Peyer's patch (tissue), 4 donors: ENCODE results near the gene ABL1. TPM values are rescaled to one million over a fixed set of nuclear protein-coding genes. Genes with fewer than 3 reads are reported as not detected.

Experiments
- DNase-seq, 3 donors: peaks; one replicate each; pipeline ENCODE4 v3.0.0-alpha.2; 2017 to 2019
- H3K27ac ChIP-seq, 4 donors: fragments of 200-600 bp; sonication (generic); one replicate each; pipeline ENCODE4 v1.5.1; 2016 to 2019
- H3K27me3 ChIP-seq, 2 donors: fragments of 200-600 bp; sonication (generic); one replicate each; pipeline ENCODE4 v1.5.1; 2019
- H3K36me3 ChIP-seq, 3 donors: fragments of 200-600 bp; sonication (generic); one replicate each; pipeline ENCODE4 v1.5.1; 2016 to 2019
- H3K4me1 ChIP-seq, 4 donors: fragments of 200-600 bp; sonication (generic); one replicate each; pipeline ENCODE4 v1.5.1; 2016 to 2019
- H3K4me3 ChIP-seq, 4 donors: fragments of 200-600 bp; sonication (generic); 1 replicate in 3 of 4; 2 replicates in 1 of 4; pipeline ENCODE4 v1.5.1; 2016 to 2019; ENCODE audit warnings: mild to moderate bottlenecking in 1 of 4
- H3K9me3 ChIP-seq, 4 donors: fragments of 200-600 bp; sonication (generic); one replicate each; pipeline ENCODE4 v1.5.1; 2016 to 2019; ENCODE audit warnings: mild to moderate bottlenecking in 1 of 4
- CTCF ChIP-seq, 6 experiments: fragments of 450-650 bp in 4 of 6; fragments of 200-600 bp in 2 of 6; sonication (generic) in 1 of 6; IDR thresholded peaks; one replicate each; pipeline ENCODE4 v1.5.1; 2017 to 2019; ENCODE audit warnings: antibody characterized with exemption in 6 of 6, mild to moderate bottlenecking in 3 of 6, moderate library complexity in 1 of 6
- POLR2A ChIP-seq, 2 donors: fragments of 450-650 bp; IDR thresholded peaks; one replicate each; pipeline ENCODE4 v1.5.1; 2017; ENCODE audit warnings: antibody characterized with exemption in 2 of 2, mild to moderate bottlenecking in 2 of 2, moderate library complexity in 2 of 2
- total RNA-seq, 4 donors: library from RNA; depleted of rRNA; stranded (reverse); fragments of >200 nt; gene quantifications; one replicate each; pipeline ENCODE4 v1.1.0, GENCODE V29; 2016

The ABL1 gene
- total RNA-seq, 4 donors from 2014 or later = 43.6 to 85.8 (median 67.4) TPM

GRCh38 chr9:130899051-130899748 is 64.1 kb downstream of the ABL1 start:
- H3K4me1 ChIP-seq = peaks cover 0 to 5% (median 0%) of the 10 kb centered on the region in 4 donors
- H3K27ac ChIP-seq = no peak overlapping the region
- no peak for TF ChIP-seq POLR2A (IDR thresholded peaks at IDR 0.05)
- H3K36me3 ChIP-seq = no peaks in the 10 kb centered on the region
- no peak for DNase-seq
- no peak overlapping the region for H3K4me3 ChIP-seq
- H3K27me3 ChIP-seq = no peaks in the 10 kb centered on the region
- H3K9me3 ChIP-seq = no peaks in the 10 kb centered on the region

DNA sequence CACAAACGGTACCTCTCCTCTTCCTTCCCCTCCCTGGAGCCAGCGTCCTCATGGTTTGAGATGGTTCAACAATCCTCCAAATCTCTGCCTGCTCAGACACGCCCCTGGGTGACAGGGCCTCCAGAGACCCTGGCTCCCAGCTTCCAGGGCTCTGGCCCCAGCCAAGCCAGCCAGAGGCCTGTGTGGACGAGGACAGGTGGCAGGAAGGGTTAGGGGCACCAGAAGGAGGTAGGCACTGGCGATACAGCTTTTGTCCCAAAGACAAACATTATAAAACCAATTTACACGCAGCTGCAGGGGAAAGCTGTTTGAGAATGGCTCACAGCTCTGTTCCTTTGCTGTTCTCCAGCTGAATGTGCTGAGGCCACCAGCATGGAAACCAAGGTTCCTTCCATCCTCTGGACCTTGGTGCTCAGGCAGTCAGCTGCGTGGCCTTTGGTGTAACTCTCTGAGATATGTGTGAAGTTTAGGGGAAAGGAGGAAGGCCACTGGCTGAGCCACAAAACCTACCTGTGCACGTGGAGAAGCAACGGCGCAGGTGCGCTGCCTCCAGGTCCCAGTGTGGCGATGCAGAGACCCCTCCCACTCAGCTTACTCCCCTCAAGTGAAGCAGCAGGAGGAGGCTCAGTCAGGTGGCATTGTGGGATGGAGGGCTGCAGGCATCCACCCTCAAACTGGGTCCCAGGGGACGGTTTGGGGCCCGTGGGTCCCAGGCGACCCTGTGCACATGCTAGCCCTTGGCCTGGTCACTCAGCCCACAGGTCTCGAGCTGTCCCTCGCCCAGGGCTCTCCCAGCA is 65.8 kb downstream of the ABL1 start:
- Histone ChIP-seq H3K4me1 (peaks cover 0 to 5% (median 0%) of the 10 kb centered on the region in 4 donors), H3K27me3 (no peaks in the 10 kb centered on the region), H3K9me3 (no peaks in the 10 kb centered on the region), H3K36me3 (no peaks in the 10 kb centered on the region), H3K4me3 (no peak overlapping the region), H3K27ac (no peak overlapping the region)
- DNase-seq = no peak
- TF ChIP-seq POLR2A (IDR thresholded peaks at IDR 0.05) (no peak), CTCF (IDR thresholded peaks at IDR 0.05) (no peak)

- Histone ChIP-seq H3K27me3 (no peaks in the 10 kb centered on the region), H3K36me3 (no peaks in the 10 kb centered on the region), H3K4me1 (peaks cover 0 to 5% (median 0%) of the 10 kb centered on the region in 4 donors), H3K4me3 (no peak overlapping the region), H3K9me3 (no peaks in the 10 kb centered on the region), H3K27ac (no peak overlapping the region)
- TF ChIP-seq CTCF (IDR thresholded peaks at IDR 0.05) = no peak
- TF ChIP-seq POLR2A (IDR thresholded peaks at IDR 0.05) = no peak
- no peak for DNase-seq
These were observed 66.6 kb downstream of the ABL1 start for GRCh38 chr9:130901498-130902203.

- H3K4me1 ChIP-seq = peaks cover 0 to 5% (median 0%) of the 10 kb centered on the region in 4 donors
- no peak for DNase-seq
- no peak overlapping the region for H3K4me3 ChIP-seq
- H3K36me3 ChIP-seq = no peaks in the 10 kb centered on the region
- no peaks in the 10 kb centered on the region for H3K27me3 ChIP-seq
- no peaks in the 10 kb centered on the region for H3K9me3 ChIP-seq
- TF ChIP-seq CTCF (IDR thresholded peaks at IDR 0.05) = no peak
- no peak for TF ChIP-seq POLR2A (IDR thresholded peaks at IDR 0.05)
- no peak overlapping the region for H3K27ac ChIP-seq
These were observed 67.4 kb downstream of the ABL1 start for GRCh38 chr9:130902204-130903185.

DNA sequence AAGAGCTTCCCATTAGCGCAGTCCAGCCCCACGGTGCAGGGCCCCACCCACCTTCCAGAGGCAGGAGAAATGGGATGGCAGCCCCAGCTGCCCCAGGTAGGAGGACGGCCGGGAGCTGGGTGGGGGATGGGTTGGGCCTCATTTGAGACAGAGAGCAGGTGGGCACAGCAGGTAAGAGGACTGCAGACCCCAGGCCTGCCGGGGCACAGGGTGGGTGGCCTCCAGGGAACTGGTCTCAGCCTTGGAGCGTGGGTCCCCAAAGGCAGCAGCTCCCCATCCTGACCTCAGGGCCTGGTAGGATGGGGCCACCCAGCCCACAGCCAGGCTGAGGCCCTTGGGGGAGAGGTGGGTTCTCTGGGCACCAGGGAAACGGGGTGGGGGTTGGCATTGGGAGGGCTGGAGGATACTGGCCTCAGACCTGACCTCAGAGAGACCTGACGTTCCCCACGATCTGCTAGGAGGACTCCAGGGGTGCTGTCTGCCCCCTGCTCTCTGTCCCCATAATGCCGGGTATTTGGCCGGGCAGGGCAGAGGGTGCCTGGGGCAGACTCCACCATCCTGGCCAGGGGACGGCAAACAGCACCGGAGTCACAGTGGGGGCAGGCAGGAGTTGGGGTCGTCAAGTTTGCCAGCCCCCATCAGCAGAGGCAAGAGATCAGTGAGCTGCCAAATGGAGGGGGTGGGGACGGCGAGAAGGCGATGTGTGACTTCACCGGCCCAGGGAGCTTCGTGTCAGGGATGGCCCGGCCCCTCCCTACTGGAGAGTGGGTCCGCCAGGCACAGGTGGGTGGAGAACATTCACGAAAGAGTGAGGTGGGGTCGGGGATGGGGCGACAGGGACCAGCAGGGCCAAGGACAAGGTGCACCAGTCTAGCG is 68.4 kb downstream of the ABL1 start:
- no peaks in the 10 kb centered on the region for H3K36me3 ChIP-seq
- H3K27ac ChIP-seq = no peak overlapping the region
- no peaks in the 10 kb centered on the region for H3K9me3 ChIP-seq
- DNase-seq = no peak
- H3K4me1 ChIP-seq = no peaks in the 10 kb centered on the region
- H3K4me3 ChIP-seq = no peak overlapping the region
- no peaks in the 10 kb centered on the region for H3K27me3 ChIP-seq
- TF ChIP-seq CTCF (IDR thresholded peaks at IDR 0.05) = no peak
- no peak for TF ChIP-seq POLR2A (IDR thresholded peaks at IDR 0.05)
